Gastrocnemius medialis (tissue), 4 donors: Measurements from ENCODE around the gene LRRC2.

Experiments
- POLR2A ChIP-seq, 2 donors: fragments of 450-650 bp; IDR thresholded peaks; one replicate each; pipeline ENCODE4 v1.6.1; 2017; ENCODE audit warnings: antibody characterized with exemption in 2 of 2, mild to moderate bottlenecking in 2 of 2, moderate library complexity in 2 of 2
- TF ChIP-seq, protein P1 (sequence below), 5 experiments: fragments of 450-650 bp in 3 of 5; fragments of 200-600 bp in 2 of 5; sonication (generic) in 2 of 5; IDR thresholded peaks in 4 of 5; conservative IDR thresholded peaks in 1 of 5; 1 replicate in 4 of 5; 2 replicates in 1 of 5; pipeline ENCODE4 v1.5.1; 2016 to 2019; ENCODE audit warnings: antibody characterized with exemption in 5 of 5, mild to moderate bottlenecking in 3 of 5, moderate library complexity in 3 of 5

DNA sequence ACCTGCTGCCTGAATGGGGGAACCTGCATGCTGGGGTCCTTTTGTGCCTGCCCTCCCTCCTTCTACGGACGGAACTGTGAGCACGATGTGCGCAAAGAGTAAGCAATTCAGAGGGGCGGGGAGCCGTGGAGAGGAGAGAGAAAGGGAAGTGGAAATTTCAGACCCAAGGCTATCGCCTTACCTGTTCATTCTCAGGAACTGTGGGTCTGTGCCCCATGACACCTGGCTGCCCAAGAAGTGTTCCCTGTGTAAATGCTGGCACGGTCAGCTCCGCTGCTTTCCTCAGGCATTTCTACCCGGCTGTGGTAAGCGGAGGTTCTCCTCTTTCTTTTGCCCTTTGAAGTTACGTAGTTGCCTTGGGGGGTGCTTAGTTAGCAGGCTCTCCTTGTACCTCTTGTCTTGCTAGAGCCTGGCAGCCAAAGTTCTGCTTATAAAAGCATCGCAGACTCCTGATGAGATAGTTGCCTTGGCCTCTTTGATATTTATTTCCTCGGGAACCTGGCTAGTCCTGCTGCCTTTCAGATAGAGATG, 13.7 kb upstream of the LRRC2 start:
- TF ChIP-seq POLR2A (IDR thresholded peaks at IDR 0.05) = no peak
- TF ChIP-seq, protein P1, sequence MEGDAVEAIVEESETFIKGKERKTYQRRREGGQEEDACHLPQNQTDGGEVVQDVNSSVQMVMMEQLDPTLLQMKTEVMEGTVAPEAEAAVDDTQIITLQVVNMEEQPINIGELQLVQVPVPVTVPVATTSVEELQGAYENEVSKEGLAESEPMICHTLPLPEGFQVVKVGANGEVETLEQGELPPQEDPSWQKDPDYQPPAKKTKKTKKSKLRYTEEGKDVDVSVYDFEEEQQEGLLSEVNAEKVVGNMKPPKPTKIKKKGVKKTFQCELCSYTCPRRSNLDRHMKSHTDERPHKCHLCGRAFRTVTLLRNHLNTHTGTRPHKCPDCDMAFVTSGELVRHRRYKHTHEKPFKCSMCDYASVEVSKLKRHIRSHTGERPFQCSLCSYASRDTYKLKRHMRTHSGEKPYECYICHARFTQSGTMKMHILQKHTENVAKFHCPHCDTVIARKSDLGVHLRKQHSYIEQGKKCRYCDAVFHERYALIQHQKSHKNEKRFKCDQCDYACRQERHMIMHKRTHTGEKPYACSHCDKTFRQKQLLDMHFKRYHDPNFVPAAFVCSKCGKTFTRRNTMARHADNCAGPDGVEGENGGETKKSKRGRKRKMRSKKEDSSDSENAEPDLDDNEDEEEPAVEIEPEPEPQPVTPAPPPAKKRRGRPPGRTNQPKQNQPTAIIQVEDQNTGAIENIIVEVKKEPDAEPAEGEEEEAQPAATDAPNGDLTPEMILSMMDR (IDR thresholded peaks at IDR 0.05 in 4 of 5, conservative IDR thresholded peaks at IDR 0.05 in 1 of 5) = no peak
